SIG-M5 (cell line): ENCODE measurements around the gene R3HDM2.
A peak's percentile ranks its signal among the peaks of the same experiment; 100 is the strongest.
"Not testable (repeated sequence)": the region's sequence is repeated elsewhere in the genome, so short reads cannot be mapped to it uniquely, and the experiment has no call there.

ENCODE experiments used
- DNase-seq: peaks from one replicate; lab custom pipeline; 2025; lab: John Stamatoyannopoulos, UW

R3HDM2 gene

DNA sequence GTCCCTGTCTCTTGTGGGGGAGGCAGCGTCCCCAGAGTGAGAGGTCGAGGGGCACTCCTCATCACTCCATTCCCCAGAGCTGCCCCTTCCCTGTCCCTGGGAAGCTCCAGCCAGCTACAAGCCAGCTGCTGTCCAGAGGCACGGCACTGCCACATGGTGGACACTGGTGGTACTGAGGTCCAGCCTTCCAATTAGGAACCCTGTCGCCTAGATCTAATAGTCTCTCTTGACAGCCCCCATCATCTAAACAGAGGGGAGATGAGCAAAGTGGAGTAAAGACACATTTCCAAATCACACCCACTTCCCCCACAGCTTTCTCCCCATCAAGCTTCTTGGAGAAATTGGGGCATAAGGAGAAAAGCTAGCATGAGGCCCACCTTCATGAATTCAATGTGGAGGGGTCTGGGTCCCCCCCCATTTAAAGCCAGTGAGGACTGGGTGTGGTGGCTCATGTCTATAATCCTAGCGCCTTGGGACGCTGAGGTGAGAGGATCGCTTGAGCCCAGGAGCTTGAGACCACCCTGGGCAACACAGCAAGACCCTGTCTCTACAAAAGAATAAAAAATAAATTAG is 22.2 kb upstream of the R3HDM2 start:
- DNase-seq = no peak

DNA sequence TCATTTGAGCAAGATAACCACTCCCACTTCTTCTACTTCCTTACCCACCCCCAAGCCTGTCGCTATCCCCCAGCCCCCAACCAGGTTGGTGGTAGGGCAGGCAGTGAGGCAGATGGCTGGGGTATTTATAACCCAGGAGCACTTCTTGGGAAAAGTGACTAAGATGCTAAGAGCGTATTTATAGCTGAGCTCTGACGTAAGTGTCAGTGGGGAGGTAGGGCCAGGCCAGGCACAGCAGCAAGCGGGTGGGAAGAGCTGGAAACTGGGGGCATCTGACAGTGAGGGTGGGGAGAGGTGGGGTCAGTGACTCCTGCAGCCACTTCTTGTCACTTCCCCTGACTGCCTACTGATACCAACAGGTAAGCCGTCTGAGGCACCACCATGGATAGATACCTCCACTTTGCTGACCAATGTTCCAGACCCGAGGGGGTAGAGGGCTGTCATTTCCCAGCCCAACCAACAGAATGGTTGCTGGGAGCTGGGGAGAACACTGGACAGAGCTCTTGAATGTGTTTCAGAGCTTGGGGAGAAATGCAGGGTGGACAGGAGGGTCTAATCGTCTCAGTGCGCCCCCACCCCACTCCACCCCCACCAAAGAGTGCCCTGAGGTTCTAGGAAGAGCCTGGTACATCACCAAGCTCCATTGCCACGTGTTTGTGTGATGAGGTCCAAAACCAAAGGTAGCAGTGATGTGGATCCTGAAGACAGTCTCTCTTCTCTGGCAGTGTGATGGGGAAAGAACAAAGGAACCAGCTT is 21.5 kb upstream of the R3HDM2 start:
- peak; percentile 47 for DNase-seq

DNA sequence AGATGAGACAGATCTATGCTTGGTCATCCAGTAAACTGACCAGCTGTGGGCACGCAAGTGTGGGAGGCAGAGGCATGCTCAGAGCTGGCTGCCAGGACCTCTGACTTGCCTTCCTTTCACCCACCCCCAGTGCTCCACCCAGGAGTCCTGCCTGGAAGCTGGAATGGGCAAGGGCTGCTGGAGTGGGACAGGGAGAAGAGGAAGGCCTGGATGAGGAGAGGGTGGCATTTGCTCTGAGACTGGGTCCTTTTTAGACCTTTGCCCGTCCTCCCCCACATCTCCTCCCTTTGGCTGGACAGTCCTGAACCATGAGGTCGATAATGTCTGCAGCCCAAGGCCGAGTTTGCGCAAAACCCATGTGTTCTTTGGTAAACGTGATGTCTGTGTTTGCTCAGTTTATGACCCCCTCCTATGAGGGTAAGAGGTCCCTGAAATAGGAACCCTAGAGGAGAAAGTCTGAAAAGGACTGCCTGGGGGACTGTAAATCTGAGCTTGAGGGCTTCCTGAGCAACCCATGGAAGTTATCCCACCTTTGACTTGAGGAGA is 20.5 kb upstream of the R3HDM2 start:
- no peak for DNase-seq

- DNase-seq = no peak
Observed at GRCh38 chr12:57450057-57450456, 19.2 kb upstream of the R3HDM2 start.

GRCh38 chr12:57449375-57449774 is 18.5 kb upstream of the R3HDM2 start:
- no peak for DNase-seq

- DNase-seq = no peak
Observed at GRCh38 chr12:57448669-57449068, 17.8 kb upstream of the R3HDM2 start.

DNA sequence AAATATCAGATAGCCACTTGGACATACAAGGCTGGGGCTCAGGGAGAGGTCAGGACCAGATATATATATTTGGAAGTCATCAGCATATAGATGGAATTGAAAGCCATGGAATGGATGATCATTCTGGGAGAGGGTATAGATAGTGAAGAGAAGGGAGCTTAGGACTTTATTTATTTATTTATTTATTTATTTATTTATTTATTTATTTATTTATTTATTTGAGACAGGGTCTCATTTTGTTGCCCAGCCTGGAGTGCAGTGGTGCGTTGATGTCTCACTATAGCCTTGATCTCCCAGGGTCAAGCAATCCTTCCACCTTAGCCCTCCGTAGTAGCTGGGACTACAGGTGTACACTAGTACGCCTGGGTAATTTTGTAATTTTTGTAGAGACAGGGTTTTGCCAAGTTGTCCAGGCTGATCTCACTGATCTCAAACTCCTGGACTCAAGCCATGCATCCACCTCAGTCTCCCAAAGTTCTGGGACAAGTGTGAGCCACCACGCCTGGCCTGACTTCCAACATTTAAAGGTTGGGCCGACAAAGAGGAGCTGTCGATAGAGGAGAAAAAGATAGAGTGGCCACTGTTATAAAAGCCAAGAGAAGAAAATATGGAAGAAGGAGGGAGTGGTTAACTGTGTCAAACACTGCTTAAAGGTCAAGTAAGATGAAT is 15.6 kb upstream of the R3HDM2 start:
- DNase-seq = no peak

- DNase-seq = no peak
Observed at GRCh38 chr12:57444744-57445143, 13.9 kb upstream of the R3HDM2 start.

DNA sequence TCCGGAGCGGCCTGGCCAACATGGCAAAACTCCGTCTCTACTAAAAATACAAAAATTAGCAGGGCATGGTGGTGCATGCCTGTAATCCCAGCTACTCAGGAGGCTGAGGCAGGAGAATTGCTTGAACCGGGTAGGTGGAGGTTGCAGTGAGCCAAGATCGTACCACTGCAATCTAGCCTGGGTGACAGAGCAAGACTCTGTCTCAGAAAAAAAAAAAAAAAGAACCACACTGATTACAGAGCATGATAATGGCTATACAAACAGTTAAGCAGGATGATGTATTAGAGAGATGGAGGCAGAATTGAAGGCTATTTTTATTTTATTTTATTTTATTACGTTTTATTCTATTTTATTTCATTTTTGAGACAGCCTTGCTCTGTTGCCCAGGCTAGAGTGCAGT is 13.5 kb upstream of the R3HDM2 start:
- not testable (repeated sequence) for DNase-seq

- DNase-seq = no peak
Observed at GRCh38 chr12:57441846-57442427, 11.1 kb upstream of the R3HDM2 start.

DNA sequence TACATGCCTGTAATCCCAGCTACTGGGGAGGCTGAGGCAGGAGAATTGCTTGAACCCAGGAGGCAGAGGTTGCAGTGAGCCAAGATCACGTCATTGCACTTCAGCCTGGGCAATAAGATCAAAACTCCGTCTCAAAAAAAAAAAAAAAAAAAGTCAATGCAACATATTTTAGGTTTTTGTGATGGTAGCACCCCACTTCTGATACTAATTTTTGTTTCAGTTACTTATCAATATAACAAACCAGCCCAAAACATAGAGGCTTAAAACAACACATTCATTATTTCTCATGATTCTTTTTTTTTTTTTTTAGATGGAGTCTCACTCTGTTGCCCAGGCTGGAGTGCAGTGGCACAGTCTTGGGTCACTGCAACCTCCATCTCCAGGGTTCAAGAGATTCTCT is 10.6 kb upstream of the R3HDM2 start:
- DNase-seq = not testable (repeated sequence)

- DNase-seq = no peak
Observed at GRCh38 chr12:57439762-57440266, 9.0 kb upstream of the R3HDM2 start.

DNA sequence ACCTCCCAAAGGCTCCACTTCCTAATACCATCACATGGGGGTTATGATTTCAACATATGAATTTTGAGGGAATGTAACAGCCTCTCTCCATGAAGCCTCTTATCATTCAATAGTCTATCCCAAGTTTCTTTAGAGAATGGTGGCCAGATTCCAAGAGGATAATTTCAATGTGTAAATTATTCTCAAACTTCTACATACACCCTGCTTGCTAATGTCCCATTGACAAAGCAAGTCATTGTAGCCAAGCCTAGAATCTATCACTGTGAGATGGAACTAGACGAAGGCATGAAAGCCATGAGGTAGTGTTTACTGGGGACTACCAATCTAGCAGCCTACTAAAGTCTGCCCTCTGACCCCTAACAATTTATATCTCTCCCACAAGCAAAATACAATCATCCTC is 7.6 kb upstream of the R3HDM2 start:
- DNase-seq = no peak

- no peak for DNase-seq
Observed at GRCh38 chr12:57435293-57435692, 4.5 kb upstream of the R3HDM2 start.

GRCh38 chr12:57434517-57435223 is 3.8 kb upstream of the R3HDM2 start, which contains the start of gene INHBC:
Gene INHBC, plus strand, starts transcription at chr12:57434784. Its CDS starts 103 bp downstream, at chr12:57434887.
- DNase-seq = no peak

DNA sequence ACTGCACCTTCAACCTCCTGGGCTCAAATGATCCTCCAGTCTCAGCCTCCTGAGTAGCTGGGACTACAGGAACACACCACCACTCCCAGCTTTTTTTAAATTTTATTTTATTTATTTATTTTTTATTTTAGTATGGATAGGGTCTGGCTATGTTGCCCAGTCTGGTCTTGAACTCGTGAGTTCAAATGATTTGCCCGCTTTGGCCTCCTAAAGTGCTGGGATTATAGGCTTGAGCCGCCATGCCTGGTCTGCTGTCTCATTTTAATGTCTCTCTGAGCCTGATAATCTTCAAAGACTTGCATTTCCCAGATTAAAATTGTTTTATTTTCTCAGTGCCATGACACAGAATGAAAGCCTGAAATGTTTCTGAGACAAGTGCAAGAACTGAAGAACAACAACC is 2.5 kb upstream of the R3HDM2 start:
- DNase-seq = no peak

DNA sequence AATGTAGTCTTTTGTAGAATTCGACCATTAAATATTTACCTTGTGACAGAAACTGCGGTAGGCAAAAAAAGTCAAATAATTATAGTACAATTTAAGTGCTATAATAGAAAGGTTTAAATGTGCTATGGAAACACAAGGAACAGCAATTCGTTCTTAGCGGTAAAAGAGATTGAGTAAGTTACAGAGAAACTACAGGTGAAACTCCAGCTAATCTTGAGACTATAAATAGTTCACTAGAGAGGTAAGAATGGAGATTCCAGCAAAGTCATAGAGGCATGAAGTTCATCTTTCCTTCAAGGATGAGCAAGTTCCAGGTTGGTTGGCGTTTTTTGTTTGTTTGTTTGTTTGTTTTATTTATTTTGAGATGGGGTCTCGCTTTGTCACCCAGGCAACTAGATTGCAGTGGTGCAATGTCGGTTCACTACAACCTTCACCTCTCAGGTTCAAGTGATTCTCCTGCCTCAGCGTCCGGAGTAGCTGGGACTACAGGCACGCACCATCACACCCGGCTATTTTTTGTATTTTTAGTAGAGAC is 878 bp upstream of the R3HDM2 start:
- no peak for DNase-seq

DNA sequence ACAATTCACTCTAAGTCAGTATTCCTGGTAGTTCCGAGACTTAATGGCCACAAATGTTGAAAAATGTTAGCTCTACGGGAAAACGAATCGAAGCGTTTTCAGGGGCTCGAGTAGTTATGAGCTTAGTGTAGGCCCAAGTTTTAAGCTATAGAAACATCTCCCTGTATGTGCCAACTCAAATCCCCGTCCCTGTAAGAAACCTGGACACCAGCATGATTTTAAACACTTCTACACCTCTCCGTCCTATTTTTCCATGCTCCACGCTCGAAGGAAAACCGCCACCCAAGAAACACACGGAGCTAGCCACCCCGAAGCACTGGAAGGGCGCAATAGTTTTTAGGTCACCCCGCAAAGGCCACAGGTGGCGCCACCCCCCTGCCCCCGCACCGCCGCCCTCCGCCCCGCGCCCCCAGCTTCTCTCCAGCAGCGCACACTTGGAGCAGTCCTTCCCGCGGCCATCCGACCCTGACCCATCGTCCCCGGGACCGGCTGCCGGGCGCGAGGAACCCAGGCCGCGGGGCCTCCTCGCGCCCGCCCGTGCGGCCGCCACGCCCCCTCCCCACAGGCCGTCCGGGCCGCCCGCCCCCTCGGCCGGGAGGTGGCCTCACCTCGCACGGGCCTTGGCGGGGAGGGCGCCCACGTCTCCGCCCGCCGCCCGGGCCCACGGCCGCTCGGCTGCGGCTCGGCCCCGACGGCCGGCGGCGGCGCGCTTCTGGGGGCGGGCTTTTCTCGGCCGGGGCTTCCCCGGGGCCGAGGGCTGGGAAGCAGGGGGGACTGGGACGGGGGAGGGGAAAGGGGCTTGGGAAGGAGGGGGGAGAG is 522 bp downstream of the R3HDM2 start:
- DNase-seq = no peak

- DNase-seq = no peak
Observed at GRCh38 chr12:57429473-57430111, 1.3 kb downstream of the R3HDM2 start.

- no peak for DNase-seq
Observed at GRCh38 chr12:57428965-57429364, 1.9 kb downstream of the R3HDM2 start.
